DND-41 (cell line): Measurements from ENCODE around the gene SMARCA2.

ENCODE experiments used
- ATAC-seq: fragments of 200-7000 bp; cut with Tn5 transposase; 3 replicates; pipeline ENCODE4 v1.9.1; 2021; ENCODE audit warnings: low read depth; ENCODE audit not compliant: insufficient read depth
- DNase-seq: peaks from one replicate; pipeline ENCODE4 v3.0.0-alpha.2; 2020
- H2AFZ ChIP-seq: 2 replicates; pipeline ENCODE4 v1.6.0; 2012; ENCODE audit warnings: low read depth, low read length
- H3K27ac ChIP-seq: 2 replicates; pipeline ENCODE4 v1.5.1; 2012; ENCODE audit warnings: low read length, inconsistent platforms
- H3K27me3 ChIP-seq: fragments of 200-600 bp; sonication (generic); 2 replicates; pipeline ENCODE4 v1.6.0; 2012; ENCODE audit warnings: low read length, mild to moderate bottlenecking, inconsistent platforms; ENCODE audit not compliant: insufficient read depth, poor library complexity
- H3K36me3 ChIP-seq: 2 replicates; pipeline ENCODE4 v1.5.1; 2012; ENCODE audit warnings: low read length, inconsistent platforms; ENCODE audit not compliant: insufficient read depth
- H3K4me1 ChIP-seq: 2 replicates; pipeline ENCODE4 v1.5.1; 2012; ENCODE audit warnings: mild to moderate bottlenecking, low read length; ENCODE audit not compliant: insufficient read depth
- H3K4me2 ChIP-seq: 2 replicates; pipeline ENCODE4 v1.6.0; 2012; ENCODE audit warnings: mild to moderate bottlenecking, moderate library complexity, low read length, inconsistent platforms; ENCODE audit not compliant: insufficient read depth
- H3K4me3 ChIP-seq, 2 experiments: fragments of 200-600 bp in 1 of 2; shearing (Covaris generic) in 1 of 2; 2 replicates each; pipeline ENCODE4 v1.5.1; 2012 to 2016; ENCODE audit warnings: inconsistent platforms in 2 of 2, low read length in 2 of 2, mild to moderate bottlenecking in 2 of 2, low read depth in 1 of 2, moderate library complexity in 1 of 2
- H3K79me2 ChIP-seq: 2 replicates; pipeline ENCODE4 v1.6.0; 2012; ENCODE audit warnings: low read length, inconsistent platforms; ENCODE audit not compliant: insufficient read depth
- H3K9ac ChIP-seq: 2 replicates; pipeline ENCODE4 v1.6.0; 2012; ENCODE audit warnings: low read depth, mild to moderate bottlenecking, inconsistent platforms, low read length, moderate library complexity
- H3K9me3 ChIP-seq: 2 replicates; pipeline ENCODE4 v1.5.1; 2012; ENCODE audit warnings: low read length, moderate library complexity, mild to moderate bottlenecking, inconsistent platforms; ENCODE audit not compliant: insufficient read depth, severe bottlenecking
- H4K20me1 ChIP-seq: 2 replicates; pipeline ENCODE4 v1.6.0; 2012; ENCODE audit warnings: low read length; ENCODE audit not compliant: insufficient read depth
- CTCF ChIP-seq: IDR thresholded peaks from 2 replicates; pipeline ENCODE4 v1.5.1; 2012; ENCODE audit warnings: borderline replicate concordance, low read length, moderate library complexity, mild to moderate bottlenecking; ENCODE audit not compliant: poor library complexity, severe bottlenecking; ENCODE audit errors: extremely low read depth
- EZH2 ChIP-seq: IDR thresholded peaks from 3 replicates; pipeline ENCODE4 v1.6.1; 2012; ENCODE audit warnings: borderline replicate concordance, low read depth, mild to moderate bottlenecking, moderate library complexity, low read length, inconsistent platforms; ENCODE audit not compliant: severe bottlenecking

SMARCA2 gene

DNA sequence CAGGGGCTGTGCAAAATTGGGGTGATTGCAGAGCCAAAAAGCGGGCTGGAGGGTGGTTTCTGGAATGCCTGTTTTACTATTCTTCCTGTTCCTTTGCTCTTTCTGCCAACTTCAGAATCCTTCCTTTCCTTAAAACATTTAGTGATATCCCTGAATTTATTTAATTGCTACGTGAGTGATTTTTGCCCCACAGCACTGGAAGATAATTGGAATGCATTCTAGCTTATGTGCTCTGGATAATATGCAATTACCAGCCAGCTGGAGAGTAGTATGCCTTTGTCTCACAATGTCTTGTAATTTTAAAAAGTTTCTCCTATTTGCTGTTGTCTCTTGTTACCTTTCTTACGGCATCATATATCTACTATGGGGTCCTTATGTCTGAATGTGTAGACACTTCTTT, 115.8 kb downstream of the SMARCA2 start:
- H3K9me3 ChIP-seq, result no peaks in the 10 kb centered on the region
- no peaks in the 10 kb centered on the region for H3K4me1 ChIP-seq
- ATAC-seq (no peak), DNase-seq (no peak)
- no peaks in the 10 kb centered on the region for H3K27me3 ChIP-seq
- H3K4me2 ChIP-seq, result no peak overlapping the region
- H4K20me1 ChIP-seq, result no peaks in the 10 kb centered on the region; the same call in none of the 2 replicates
- H3K9ac ChIP-seq, result no peak overlapping the region
- peaks cover 49% of the 10 kb centered on the region for H3K36me3 ChIP-seq
- H3K27ac ChIP-seq, result no peak overlapping the region
- no peak overlapping the region for H2AFZ ChIP-seq
- no peak for TF ChIP-seq EZH2
- TF ChIP-seq CTCF, result no peak
- peaks cover 4% of the 10 kb centered on the region; the same call in 1 of the 2 replicates for H3K79me2 ChIP-seq
- H3K4me3 ChIP-seq, result no peak overlapping the region

GRCh38 chr9:2132484-2133082, 117.4 kb downstream of the SMARCA2 start:
- Histone ChIP-seq H3K27me3 (no peaks in the 10 kb centered on the region), H4K20me1 (no peaks in the 10 kb centered on the region; the same call in none of the 2 replicates), H2AFZ (no peak overlapping the region), H3K4me2 (no peak overlapping the region), H3K79me2 (peaks cover 4% of the 10 kb centered on the region; the same call in 1 of the 2 replicates), H3K27ac (no peak overlapping the region), H3K9ac (no peak overlapping the region), H3K9me3 (no peaks in the 10 kb centered on the region), H3K4me3 (no peak overlapping the region), H3K4me1 (no peaks in the 10 kb centered on the region), H3K36me3 (peaks cover 38% of the 10 kb centered on the region)
- DNase-seq, result no peak
- TF ChIP-seq EZH2 (no peak), CTCF (peak; percentile 64)
- no peak for ATAC-seq

- no peak overlapping the region for H3K4me3 ChIP-seq
- ATAC-seq, result no peak
- H2AFZ ChIP-seq, result no peak overlapping the region
- no peaks in the 10 kb centered on the region; the same call in 1 of the 2 replicates for H4K20me1 ChIP-seq
- H3K9ac ChIP-seq, result no peak overlapping the region
- peaks cover 4% of the 10 kb centered on the region; the same call in 1 of the 2 replicates for H3K79me2 ChIP-seq
- no peak for DNase-seq
- no peaks in the 10 kb centered on the region for H3K9me3 ChIP-seq
- H3K27ac ChIP-seq, result no peak overlapping the region
- no peaks in the 10 kb centered on the region for H3K27me3 ChIP-seq
- peaks cover 28% of the 10 kb centered on the region for H3K36me3 ChIP-seq
- no peaks in the 10 kb centered on the region for H3K4me1 ChIP-seq
- no peak for TF ChIP-seq CTCF
- no peak for TF ChIP-seq EZH2
- no peak overlapping the region for H3K4me2 ChIP-seq
These were observed 119.2 kb downstream of the SMARCA2 start for GRCh38 chr9:2134391-2134790.

GRCh38 chr9:2138646-2139045, 123.5 kb downstream of the SMARCA2 start:
- H4K20me1 ChIP-seq, result no peaks in the 10 kb centered on the region
- H3K9ac ChIP-seq, result no peak overlapping the region
- TF ChIP-seq CTCF (no peak), EZH2 (no peak)
- H3K79me2 ChIP-seq, result peaks cover 4% of the 10 kb centered on the region; the same call in 1 of the 2 replicates
- no peak overlapping the region for H3K27ac ChIP-seq
- H3K9me3 ChIP-seq, result no peaks in the 10 kb centered on the region
- H3K4me1 ChIP-seq, result no peaks in the 10 kb centered on the region
- H3K27me3 ChIP-seq, result no peaks in the 10 kb centered on the region
- no peak for ATAC-seq
- H3K4me2 ChIP-seq, result no peak overlapping the region
- DNase-seq, result no peak
- H3K36me3 ChIP-seq, result peaks cover 38% of the 10 kb centered on the region
- no peak overlapping the region for H2AFZ ChIP-seq
- no peak overlapping the region for H3K4me3 ChIP-seq
